ENCODE data around the gene CDK10.
"Not testable (repeated sequence)": the region's sequence is repeated elsewhere in the genome, so short reads cannot be mapped to it uniquely, and the experiment has no call there.

The CDK10 gene

GRCh38 chr16:89691986-89692569 lies 5.6 kb downstream of the CDK10 start:
- Histone ChIP-seq H3K36me3 (ENCODE audit: insufficient read depth, insufficient read length, low read length) (peaks cover 86% of the 10 kb centered on the region), H3K9ac (ENCODE audit: insufficient read length, low read depth) (no peak overlapping the region), H3K4me3 (ENCODE audit: insufficient read length, low read depth) (no peak overlapping the region), H3K9me3 (ENCODE audit: insufficient read depth, low read length) (no peaks in the 10 kb centered on the region), H3K4me1 (ENCODE audit: insufficient read depth, insufficient read length) (peaks cover 36% of the 10 kb centered on the region), H3K27me3 (ENCODE audit: insufficient read depth, insufficient read length) (no peaks in the 10 kb centered on the region)
- TF ChIP-seq YY1 (IDR thresholded peaks at IDR 0.05; ENCODE audit: insufficient read depth, insufficient read length) (no peak), ZNF274 (IDR thresholded peaks at IDR 0.05; ENCODE audit: low read depth, low read length) (no peak), SUZ12 (IDR thresholded peaks at IDR 0.05; ENCODE audit: extremely low read depth, insufficient read depth, insufficient read length) (no peak)
- DNase-seq (ENCODE audit: low read depth, low spot score) = no peak

- Histone ChIP-seq H3K36me3 (ENCODE audit: insufficient read depth, insufficient read length, low read length) (peaks cover 92% of the 10 kb centered on the region), H3K4me1 (ENCODE audit: insufficient read depth, insufficient read length) (peaks cover 38% of the 10 kb centered on the region), H3K9ac (ENCODE audit: insufficient read length, low read depth) (no peak overlapping the region), H3K9me3 (ENCODE audit: insufficient read depth, low read length) (no peaks in the 10 kb centered on the region), H3K27me3 (ENCODE audit: insufficient read depth, insufficient read length) (no peaks in the 10 kb centered on the region), H3K4me3 (ENCODE audit: insufficient read length, low read depth) (no peak overlapping the region)
- DNase-seq (ENCODE audit: low read depth, low spot score) = no peak
- TF ChIP-seq ZNF274 (IDR thresholded peaks at IDR 0.05; ENCODE audit: low read depth, low read length) (no peak), SUZ12 (IDR thresholded peaks at IDR 0.05; ENCODE audit: extremely low read depth, insufficient read depth, insufficient read length) (no peak), YY1 (IDR thresholded peaks at IDR 0.05; ENCODE audit: insufficient read depth, insufficient read length) (no peak)
These were observed 6.8 kb downstream of the CDK10 start for GRCh38 chr16:89693289-89693731.

- Histone ChIP-seq H3K9ac (ENCODE audit: insufficient read length, low read depth) (peak overlapping the region; percentile 42), H3K9me3 (ENCODE audit: insufficient read depth, low read length) (no peaks in the 10 kb centered on the region), H3K4me1 (ENCODE audit: insufficient read depth, insufficient read length) (peaks cover 38% of the 10 kb centered on the region), H3K36me3 (ENCODE audit: insufficient read depth, insufficient read length, low read length) (peaks cover 90% of the 10 kb centered on the region), H3K4me3 (ENCODE audit: insufficient read length, low read depth) (no peak overlapping the region), H3K27me3 (ENCODE audit: insufficient read depth, insufficient read length) (no peaks in the 10 kb centered on the region)
- TF ChIP-seq ZNF274 (IDR thresholded peaks at IDR 0.05; ENCODE audit: low read depth, low read length) = no peak
- TF ChIP-seq SUZ12 (IDR thresholded peaks at IDR 0.05; ENCODE audit: extremely low read depth, insufficient read depth, insufficient read length) = no peak
- TF ChIP-seq YY1 (IDR thresholded peaks at IDR 0.05; ENCODE audit: insufficient read depth, insufficient read length) = no peak
- no peak for DNase-seq (ENCODE audit: low read depth, low spot score)
These were observed 7.7 kb downstream of the CDK10 start for GRCh38 chr16:89693931-89694783.

- H3K27me3 ChIP-seq (ENCODE audit: insufficient read depth, insufficient read length); H3K4me3 ChIP-seq (ENCODE audit: insufficient read length, low read depth); DNase-seq (ENCODE audit: low read depth, low spot score); H3K9me3 ChIP-seq (ENCODE audit: insufficient read depth, low read length): not testable (repeated sequence)
- H3K4me1 ChIP-seq (ENCODE audit: insufficient read depth, insufficient read length) = peaks cover 38% of the 10 kb centered on the region
- H3K9ac ChIP-seq (ENCODE audit: insufficient read length, low read depth) = peak overlapping the region; percentile 3
- H3K36me3 ChIP-seq (ENCODE audit: insufficient read depth, insufficient read length, low read length) = peaks cover 87% of the 10 kb centered on the region
These were observed 8.2 kb downstream of the CDK10 start for GRCh38 chr16:89694784-89695085.

- Histone ChIP-seq H3K36me3 (ENCODE audit: insufficient read depth, insufficient read length, low read length) (peaks cover 81% of the 10 kb centered on the region), H3K9me3 (ENCODE audit: insufficient read depth, low read length) (no peaks in the 10 kb centered on the region), H3K4me3 (ENCODE audit: insufficient read length, low read depth) (no peak overlapping the region), H3K27me3 (ENCODE audit: insufficient read depth, insufficient read length) (no peaks in the 10 kb centered on the region), H3K9ac (ENCODE audit: insufficient read length, low read depth) (peak overlapping the region; percentile 8), H3K4me1 (ENCODE audit: insufficient read depth, insufficient read length) (peaks cover 38% of the 10 kb centered on the region)
- TF ChIP-seq ZNF274 (IDR thresholded peaks at IDR 0.05; ENCODE audit: low read depth, low read length) = no peak
- TF ChIP-seq YY1 (IDR thresholded peaks at IDR 0.05; ENCODE audit: insufficient read depth, insufficient read length) = no peak
- TF ChIP-seq SUZ12 (IDR thresholded peaks at IDR 0.05; ENCODE audit: extremely low read depth, insufficient read depth, insufficient read length) = no peak
- DNase-seq (ENCODE audit: low read depth, low spot score) = no peak
These were observed 8.8 kb downstream of the CDK10 start for GRCh38 chr16:89695086-89695874.

- Histone ChIP-seq H3K9ac (ENCODE audit: insufficient read length, low read depth) (no peak overlapping the region), H3K36me3 (ENCODE audit: insufficient read depth, insufficient read length, low read length) (peaks cover 75% of the 10 kb centered on the region), H3K4me3 (ENCODE audit: insufficient read length, low read depth) (no peak overlapping the region), H3K27me3 (ENCODE audit: insufficient read depth, insufficient read length) (no peaks in the 10 kb centered on the region), H3K9me3 (ENCODE audit: insufficient read depth, low read length) (no peaks in the 10 kb centered on the region), H3K4me1 (ENCODE audit: insufficient read depth, insufficient read length) (peaks cover 40% of the 10 kb centered on the region)
- no peak for DNase-seq (ENCODE audit: low read depth, low spot score)
- no peak for TF ChIP-seq ZNF274 (IDR thresholded peaks at IDR 0.05; ENCODE audit: low read depth, low read length)
- TF ChIP-seq SUZ12 (IDR thresholded peaks at IDR 0.05; ENCODE audit: extremely low read depth, insufficient read depth, insufficient read length) = no peak
- no peak for TF ChIP-seq YY1 (IDR thresholded peaks at IDR 0.05; ENCODE audit: insufficient read depth, insufficient read length)
These were observed 9.6 kb downstream of the CDK10 start for GRCh38 chr16:89695875-89696669.
